Spleen (tissue), 11 donors: ENCODE data around the gene MT1G. TPM values are rescaled to one million over a fixed set of nuclear protein-coding genes. Genes with fewer than 3 reads are reported as not detected.

Experiments used
- DNase-seq: peaks from one replicate; pipeline ENCODE4 v3.0.0-alpha.2; 2020
- H3K27ac ChIP-seq, 8 donors: fragments of 200-600 bp; sonication (generic) in 7 of 8; 1 replicate in 4 of 8; 2 replicates in 4 of 8; pipeline versions ENCODE4 v1.5.0 to v1.8.0; 2016 to 2021; ENCODE audit warnings: inconsistent platforms in 4 of 8, mild to moderate bottlenecking in 4 of 8, moderate library complexity in 1 of 8
- H3K27me3 ChIP-seq, 7 donors: fragments of 200-600 bp; sonication (generic) in 6 of 7; replicated peaks in 1 of 7; 1 replicate in 4 of 7; 2 replicates in 3 of 7; pipeline versions ENCODE4 v1.5.0 to v1.8.0; 2016 to 2021; ENCODE audit warnings: inconsistent platforms in 3 of 7, mild to moderate bottlenecking in 1 of 7
- H3K36me3 ChIP-seq, 6 donors: fragments of 200-600 bp; sonication (generic) in 5 of 6; 1 replicate in 4 of 6; 2 replicates in 2 of 6; pipeline versions ENCODE4 v1.5.0 to v1.8.0; 2016 to 2021; ENCODE audit warnings: inconsistent platforms in 2 of 6
- H3K4me1 ChIP-seq, 6 donors: fragments of 200-600 bp; sonication (generic) in 5 of 6; 1 replicate in 3 of 6; 2 replicates in 3 of 6; pipeline versions ENCODE4 v1.5.0 to v1.8.0; 2016 to 2021; ENCODE audit warnings: inconsistent platforms in 3 of 6
- H3K4me3 ChIP-seq, 8 donors: fragments of 200-600 bp; sonication (generic) in 7 of 8; 1 replicate in 4 of 8; 2 replicates in 4 of 8; pipeline versions ENCODE4 v1.5.0 to v1.8.0; 2016 to 2021; ENCODE audit warnings: inconsistent platforms in 4 of 8, mild to moderate bottlenecking in 4 of 8, moderate library complexity in 2 of 8
- H3K9me3 ChIP-seq, 8 donors: fragments of 200-600 bp; sonication (generic) in 7 of 8; 1 replicate in 4 of 8; 2 replicates in 4 of 8; pipeline versions ENCODE4 v1.5.0 to v1.8.0; 2016 to 2021; ENCODE audit warnings: inconsistent platforms in 4 of 8
- CTCF ChIP-seq, 11 experiments: fragments of 200-600 bp in 7 of 11; fragments of 450-650 bp in 4 of 11; sonication (generic) in 4 of 11; IDR thresholded peaks in 8 of 11; conservative IDR thresholded peaks in 3 of 11; 1 replicate in 7 of 11; 2 replicates in 4 of 11; pipeline versions ENCODE4 v1.4.0 to v1.8.0; 2016 to 2021; ENCODE audit warnings: antibody characterized with exemption in 11 of 11, inconsistent platforms in 4 of 11, mild to moderate bottlenecking in 1 of 11
- POLR2A ChIP-seq, 3 donors: fragments of 450-650 bp; IDR thresholded peaks; one replicate each; pipeline ENCODE4 v1.5.1; 2017; ENCODE audit warnings: antibody characterized with exemption in 3 of 3, mild to moderate bottlenecking in 1 of 3
- POLR2AphosphoS5 ChIP-seq, 3 donors: sonication (generic); formaldehyde crosslinking; IDR thresholded peaks; one replicate each; pipeline ENCODE4 v1.5.1; 2017; ENCODE audit warnings: antibody characterized with exemption in 3 of 3
- WGBS, 5 donors: extraction: QIAGEN DNeasy Blood & Tissue Kit in 3 of 5; methylation state at CpG; one replicate each; pipeline versions ENCODE4 v1.1.5 to v1.1.7; 2013 to 2018; 5-methylcytosine and 5-hydroxymethylcytosine counted together
- intact Hi-C: fragments of 100-400 bp; cut with DNase I; formaldehyde crosslinking; loops from one replicate; pipeline ENCODE4 v1.15.0; 2023; ENCODE audit warnings: low total_unique reads
- polyA plus RNA-seq, 3 donors: library from polyadenylated mRNA; stranded (reverse); fragments of 200-250 nt; gene quantifications; one replicate each; pipeline ENCODE4 v1.2.1, GENCODE V29; 2013
- total RNA-seq, 7 donors: library from RNA; depleted of rRNA in 3 of 7; stranded (reverse); fragments of >200 nt in 3 of 7; fragmentation: NEBNext Ultra II Directional in 4 of 7; extraction: Animal tissue kit (Norgen Biotek cat#: 25700) in 4 of 7; gene quantifications; one replicate each; pipeline versions ENCODE4 v1.1.0 to v1.2.1, GENCODE V29; 2016 to 2021
- donor health status: healthy with polysubstance abuse.
- donor health status: DM: no; HTN: no; CAD: no; lungs with moderate emphysema.
- donor health status: DM: no; HTN: no; CAD: no.
- donor health status: Bipolar disorder and iron deficiency.
- donor health status: healthy.
- donor health status: DM: no; HTN: no; CAD: no.
- donor health status: DM: yes; HTN: yes; CAD: no.

MT1G gene
- total and polyA plus RNA-seq, 10 donors: 1.1 to 12.2 (median 3.9) TPM; not detected in 5

- H3K36me3 ChIP-seq: no peaks in the 10 kb centered on the region
- intact Hi-C loops: no loop called here
- peak overlapping the region; percentile 1 to 63 (median 26) for H3K4me3 ChIP-seq
- peaks cover 0 to 87% (median 28%) of the 10 kb centered on the region in 7 donors for H3K27me3 ChIP-seq
- WGBS, 5 donors: 6 to 10% (median 9%) methylated on average over 23 to 42 of the region's 42 CpGs
- H3K27ac ChIP-seq: peak overlapping the region in 2 of 8 donors; percentile 6 to 48
- H3K4me1 ChIP-seq: peaks cover 9 to 28% (median 21%) of the 10 kb centered on the region in 6 donors
- no peaks in the 10 kb centered on the region for H3K9me3 ChIP-seq
- peak in 2 of 3 donors; percentile 62 to 78 for TF ChIP-seq POLR2AphosphoS5 (IDR thresholded peaks at IDR 0.05)
- TF ChIP-seq CTCF (IDR thresholded peaks at IDR 0.05 in 8 of 11, conservative IDR thresholded peaks at IDR 0.05 in 3 of 11): peak in 10 of 11 experiments; percentile 20 to 54 (median 24)
- TF ChIP-seq POLR2A (IDR thresholded peaks at IDR 0.05): no peak
- peak; percentile 92 for DNase-seq
Measured at GRCh38 chr16:56643080-56643778, 24.6 kb downstream of the MT1G start.

- intact Hi-C loops: no loop called here
- no peak overlapping the region for H3K4me3 ChIP-seq
- H3K4me1 ChIP-seq: peaks cover 9 to 34% (median 27%) of the 10 kb centered on the region in 6 donors
- H3K27me3 ChIP-seq: peaks cover 0 to 89% (median 41%) of the 10 kb centered on the region in 7 donors
- no peak overlapping the region for H3K27ac ChIP-seq
- TF ChIP-seq POLR2AphosphoS5 (IDR thresholded peaks at IDR 0.05): no peak
- no peak for TF ChIP-seq POLR2A (IDR thresholded peaks at IDR 0.05)
- TF ChIP-seq CTCF (IDR thresholded peaks at IDR 0.05 in 8 of 11, conservative IDR thresholded peaks at IDR 0.05 in 3 of 11): no peak
- DNase-seq: no peak
- 84 to 98% (median 94%) methylated on average over 2 of the region's 2 CpGs for WGBS, 5 donors
- no peaks in the 10 kb centered on the region for H3K36me3 ChIP-seq
- no peaks in the 10 kb centered on the region for H3K9me3 ChIP-seq
Measured at GRCh38 chr16:56641166-56641565, 26.7 kb downstream of the MT1G start.

GRCh38 chr16:56640076-56640475 lies 27.8 kb downstream of the MT1G start:
- no peaks in the 10 kb centered on the region for H3K36me3 ChIP-seq
- no peak for TF ChIP-seq CTCF (IDR thresholded peaks at IDR 0.05 in 8 of 11, conservative IDR thresholded peaks at IDR 0.05 in 3 of 11)
- TF ChIP-seq POLR2A (IDR thresholded peaks at IDR 0.05): no peak
- no peak for TF ChIP-seq POLR2AphosphoS5 (IDR thresholded peaks at IDR 0.05)
- no peaks in the 10 kb centered on the region for H3K9me3 ChIP-seq
- no peak for DNase-seq
- WGBS, 5 donors: 84 to 96% (median 90%) methylated on average over 1 of the region's 1 CpG
- peaks cover 16 to 45% (median 35%) of the 10 kb centered on the region in 6 donors for H3K4me1 ChIP-seq
- intact Hi-C loops: no loop called here
- H3K27me3 ChIP-seq: peaks cover 5 to 90% (median 52%) of the 10 kb centered on the region in 7 donors
- H3K4me3 ChIP-seq: no peak overlapping the region
- H3K27ac ChIP-seq: no peak overlapping the region

GRCh38 chr16:56639045-56639444 lies 28.8 kb downstream of the MT1G start:
- 33 to 68% (median 53%) methylated on average over 1 of the region's 1 CpG for WGBS, 5 donors
- Histone ChIP-seq H3K4me3 (no peak overlapping the region), H3K27me3 (peaks cover 5 to 90% (median 62%) of the 10 kb centered on the region in 7 donors), H3K36me3 (no peaks in the 10 kb centered on the region), H3K4me1 (peaks cover 18 to 48% (median 35%) of the 10 kb centered on the region in 6 donors), H3K9me3 (no peaks in the 10 kb centered on the region), H3K27ac (no peak overlapping the region)
- DNase-seq: no peak
- TF ChIP-seq POLR2A (IDR thresholded peaks at IDR 0.05) (no peak), POLR2AphosphoS5 (IDR thresholded peaks at IDR 0.05) (no peak), CTCF (IDR thresholded peaks at IDR 0.05 in 8 of 11, conservative IDR thresholded peaks at IDR 0.05 in 3 of 11) (no peak)
- intact Hi-C loops: no loop called here
